ENCODE data around the gene KANSL3.
"Not testable (repeated sequence)": the region's sequence is repeated elsewhere in the genome, so short reads cannot be mapped to it uniquely, and the experiment has no call there.

KANSL3 gene

GRCh38 chr2:96564026-96564425 is 74.1 kb downstream of the KANSL3 start:
- DNase-seq = no peak

- DNase-seq = no peak
Observed at GRCh38 chr2:96558485-96558884, 79.6 kb downstream of the KANSL3 start.

- no peak for DNase-seq
Observed at GRCh38 chr2:96558061-96558460, 80.1 kb downstream of the KANSL3 start.

GRCh38 chr2:96557421-96557820 is 80.7 kb downstream of the KANSL3 start:
- DNase-seq = not testable (repeated sequence)

- DNase-seq = peak in 1 of 51 donors; percentile 36
Observed at GRCh38 chr2:96556441-96557330, 81.4 kb downstream of the KANSL3 start.

- no peak for DNase-seq
Observed at GRCh38 chr2:96555146-96555610, 82.9 kb downstream of the KANSL3 start.

GRCh38 chr2:96554293-96555145 is 83.6 kb downstream of the KANSL3 start:
- peak in 41 of 51 donors; percentile 5 to 78 (median 47) for DNase-seq

- not testable (repeated sequence) for DNase-seq
Observed at GRCh38 chr2:96553957-96554292, 84.2 kb downstream of the KANSL3 start.

- no peak for DNase-seq
Observed at GRCh38 chr2:96553176-96553956, 84.7 kb downstream of the KANSL3 start.

- no peak for DNase-seq
Observed at GRCh38 chr2:96552315-96553175, 85.6 kb downstream of the KANSL3 start.

GRCh38 chr2:96551605-96552314 is 86.4 kb downstream of the KANSL3 start:
- no peak for DNase-seq

GRCh38 chr2:96550787-96551604 is 87.1 kb downstream of the KANSL3 start:
- DNase-seq = no peak

GRCh38 chr2:96549967-96550786 is 87.9 kb downstream of the KANSL3 start:
- no peak for DNase-seq

- DNase-seq = no peak
Observed at GRCh38 chr2:96549466-96549785, 88.7 kb downstream of the KANSL3 start.

- DNase-seq = no peak
Observed at GRCh38 chr2:96548558-96549465, 89.3 kb downstream of the KANSL3 start.

- peak in 4 of 51 donors; percentile 9 to 36 (median 15) for DNase-seq
Observed at GRCh38 chr2:96547731-96548171, 90.4 kb downstream of the KANSL3 start.

- no peak for DNase-seq
Observed at GRCh38 chr2:96547203-96547641, 90.9 kb downstream of the KANSL3 start.
